Thyroid gland (tissue), 4 donors: Measurements from ENCODE around the gene TTLL7.

Source experiments
- CTCF ChIP-seq, 6 experiments: fragments of 200-600 bp in 3 of 6; fragments of 450-650 bp in 3 of 6; sonication (generic) in 3 of 6; IDR thresholded peaks; one replicate each; pipeline ENCODE4 v1.5.1; 2016 to 2019; ENCODE audit warnings: antibody characterized with exemption in 6 of 6, mild to moderate bottlenecking in 2 of 6, inconsistent platforms in 1 of 6, moderate library complexity in 1 of 6
- POLR2A ChIP-seq, 2 donors: fragments of 450-650 bp; IDR thresholded peaks; one replicate each; pipeline ENCODE4 v1.6.1; 2017; ENCODE audit warnings: antibody characterized with exemption in 2 of 2, mild to moderate bottlenecking in 2 of 2, moderate library complexity in 1 of 2

- TF ChIP-seq CTCF (IDR thresholded peaks at IDR 0.05), result no peak
- TF ChIP-seq POLR2A (IDR thresholded peaks at IDR 0.05), result no peak
These were observed 180.0 kb downstream of the TTLL7 start for GRCh38 chr1:83818916-83819315.
